ENCODE measurements around the gene DGUOK.

DGUOK gene

GRCh38 chr2:73993778-73994177 is 67.1 kb downstream of the DGUOK start:
- TF ChIP-seq, protein P1, sequence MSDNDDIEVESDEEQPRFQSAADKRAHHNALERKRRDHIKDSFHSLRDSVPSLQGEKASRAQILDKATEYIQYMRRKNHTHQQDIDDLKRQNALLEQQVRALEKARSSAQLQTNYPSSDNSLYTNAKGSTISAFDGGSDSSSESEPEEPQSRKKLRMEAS (IDR thresholded peaks at IDR 0.05; ENCODE audit: low read depth, low read length) = no peak
- TF ChIP-seq, protein P2, sequence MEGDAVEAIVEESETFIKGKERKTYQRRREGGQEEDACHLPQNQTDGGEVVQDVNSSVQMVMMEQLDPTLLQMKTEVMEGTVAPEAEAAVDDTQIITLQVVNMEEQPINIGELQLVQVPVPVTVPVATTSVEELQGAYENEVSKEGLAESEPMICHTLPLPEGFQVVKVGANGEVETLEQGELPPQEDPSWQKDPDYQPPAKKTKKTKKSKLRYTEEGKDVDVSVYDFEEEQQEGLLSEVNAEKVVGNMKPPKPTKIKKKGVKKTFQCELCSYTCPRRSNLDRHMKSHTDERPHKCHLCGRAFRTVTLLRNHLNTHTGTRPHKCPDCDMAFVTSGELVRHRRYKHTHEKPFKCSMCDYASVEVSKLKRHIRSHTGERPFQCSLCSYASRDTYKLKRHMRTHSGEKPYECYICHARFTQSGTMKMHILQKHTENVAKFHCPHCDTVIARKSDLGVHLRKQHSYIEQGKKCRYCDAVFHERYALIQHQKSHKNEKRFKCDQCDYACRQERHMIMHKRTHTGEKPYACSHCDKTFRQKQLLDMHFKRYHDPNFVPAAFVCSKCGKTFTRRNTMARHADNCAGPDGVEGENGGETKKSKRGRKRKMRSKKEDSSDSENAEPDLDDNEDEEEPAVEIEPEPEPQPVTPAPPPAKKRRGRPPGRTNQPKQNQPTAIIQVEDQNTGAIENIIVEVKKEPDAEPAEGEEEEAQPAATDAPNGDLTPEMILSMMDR (IDR thresholded peaks at IDR 0.05; ENCODE audit: low read depth, low read length) = no peak
- TF ChIP-seq POLR2A (IDR thresholded peaks at IDR 0.05; ENCODE audit: extremely low read depth, insufficient read length) (no peak), MYC (IDR thresholded peaks at IDR 0.05; ENCODE audit: low read depth, low read length) (no peak)
- H3K4me3 ChIP-seq (ENCODE audit: low read depth, low read length) = no peak overlapping the region
- DNase-seq (ENCODE audit: low read depth) = no peak

- DNase-seq (ENCODE audit: low read depth) = no peak
- TF ChIP-seq, protein P1 (IDR thresholded peaks at IDR 0.05; ENCODE audit: low read depth, low read length) = no peak
- TF ChIP-seq, protein P2 (IDR thresholded peaks at IDR 0.05; ENCODE audit: low read depth, low read length) = no peak
- TF ChIP-seq MYC (IDR thresholded peaks at IDR 0.05; ENCODE audit: low read depth, low read length) (no peak), POLR2A (IDR thresholded peaks at IDR 0.05; ENCODE audit: extremely low read depth, insufficient read length) (no peak)
Measured at GRCh38 chr2:73994178-73994831, 67.6 kb downstream of the DGUOK start.

GRCh38 chr2:73995810-73996209 is 69.1 kb downstream of the DGUOK start:
- TF ChIP-seq, protein P2 (IDR thresholded peaks at IDR 0.05; ENCODE audit: low read depth, low read length) = peak; percentile 18
- TF ChIP-seq POLR2A (IDR thresholded peaks at IDR 0.05; ENCODE audit: extremely low read depth, insufficient read length) = no peak
- DNase-seq (ENCODE audit: low read depth) = peak; percentile 36
- no peak overlapping the region for H3K4me3 ChIP-seq (ENCODE audit: low read depth, low read length)

More at GRCh38 chr2:73994178-73994831, 67.6 kb downstream of the DGUOK start:
- H3K4me3 ChIP-seq (ENCODE audit: low read depth, low read length) = no peak overlapping the region

DNA sequence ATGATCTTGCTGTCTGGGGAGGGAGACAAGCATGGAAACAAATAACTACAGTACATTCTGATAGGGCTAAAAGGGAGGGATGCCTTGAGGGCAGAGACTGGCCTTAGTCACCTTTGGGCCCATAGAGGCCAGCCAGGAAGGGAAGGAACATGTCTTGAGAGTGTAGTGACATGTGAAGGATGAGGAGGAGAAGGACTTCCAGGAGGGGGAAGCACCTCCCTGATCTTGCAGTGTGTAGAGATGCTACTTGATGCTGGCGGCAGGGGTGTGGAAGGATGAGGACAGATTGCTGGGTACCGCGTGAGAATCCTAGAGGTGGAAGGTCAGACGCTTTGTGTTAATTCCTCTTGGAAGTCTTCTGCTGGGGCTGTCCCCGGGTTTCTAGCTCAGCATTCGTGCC is 71.1 kb downstream of the DGUOK start:
- TF ChIP-seq, protein P2 (IDR thresholded peaks at IDR 0.05; ENCODE audit: low read depth, low read length) = no peak
- TF ChIP-seq MYC (IDR thresholded peaks at IDR 0.05; ENCODE audit: low read depth, low read length) (no peak), POLR2A (IDR thresholded peaks at IDR 0.05; ENCODE audit: extremely low read depth, insufficient read length) (no peak)
- TF ChIP-seq, protein P1 (IDR thresholded peaks at IDR 0.05; ENCODE audit: low read depth, low read length) = no peak
- no peak overlapping the region for H3K4me3 ChIP-seq (ENCODE audit: low read depth, low read length)
- DNase-seq (ENCODE audit: low read depth) = no peak

GRCh38 chr2:73998451-73998850 is 71.8 kb downstream of the DGUOK start:
- TF ChIP-seq POLR2A (IDR thresholded peaks at IDR 0.05; ENCODE audit: extremely low read depth, insufficient read length) (no peak), MYC (IDR thresholded peaks at IDR 0.05; ENCODE audit: low read depth, low read length) (no peak)
- TF ChIP-seq, protein P2 (IDR thresholded peaks at IDR 0.05; ENCODE audit: low read depth, low read length) = no peak
- TF ChIP-seq, protein P1 (IDR thresholded peaks at IDR 0.05; ENCODE audit: low read depth, low read length) = no peak
- no peak for DNase-seq (ENCODE audit: low read depth)
- H3K4me3 ChIP-seq (ENCODE audit: low read depth, low read length) = no peak overlapping the region

All from NB4 (cell line).